A549 (cell line): Measurements from ENCODE around the gene PPP2R2C. TPM values are rescaled to one million over a fixed set of nuclear protein-coding genes. Genes with fewer than 3 reads are reported as not detected.

Experiments
- ATAC-seq, 2 experiments: fragments of 200-7000 bp in 1 of 2; fragments of >200 bp in 1 of 2; cut with Nextera tagmentation in 1 of 2; cut with Tn5 transposase in 1 of 2; 3 replicates each; pipeline versions ENCODE4 v1.8.0 to v1.9.1; 2018 to 2020; ENCODE audit warnings: mild to moderate bottlenecking in 1 of 2, moderate library complexity in 1 of 2
- CTCF ChIA-PET: fragments of 300-600 bp; sonication (Branson Sonifier 250); formaldehyde crosslinking; extraction: SDS; loops from one replicate; lab custom pipeline; 2021; ENCODE audit warnings: antibody characterized with exemption, inconsistent platforms; lab: Yijun Ruan, JAX
- POLR2A ChIA-PET: fragments of 350-600 bp; formaldehyde crosslinking; extraction: SDS; loops from one replicate; lab custom pipeline; 2021; ENCODE audit warnings: antibody characterized with exemption, inconsistent platforms; lab: Yijun Ruan, JAX
- DNase-seq, 2 experiments: peaks; one replicate each; pipeline versions ENCODE4 v3.0.0 to v3.0.0-alpha.2; 2011 to 2016; ENCODE audit warnings: low read depth in 1 of 2, low spot score in 1 of 2
- FAIRE-seq: peaks from 2 replicates; lab custom pipeline; 2011; peaks lifted over from hg19 to GRCh38; lab: Jason Lieb, UNC
- H3K27ac ChIP-seq, 2 experiments: fragments of >200 bp; sonication (Bioruptor Twin); formaldehyde crosslinking; 3 replicates each; pipeline ENCODE4 v1.5.1; 2016 to 2017
- H3K4me1 ChIP-seq: fragments of >200 bp; sonication (Bioruptor Twin); formaldehyde crosslinking; 3 replicates; pipeline ENCODE4 v1.6.1; 2016
- H3K4me2 ChIP-seq: fragments of >200 bp; sonication (Bioruptor Twin); formaldehyde crosslinking; 3 replicates; pipeline ENCODE4 v1.6.1; 2016
- H3K4me3 ChIP-seq: fragments of >200 bp; sonication (Bioruptor Twin); formaldehyde crosslinking; 3 replicates; pipeline ENCODE4 v1.5.1; 2016
- H3K9me3 ChIP-seq: fragments of >200 bp; sonication (Bioruptor Twin); formaldehyde crosslinking; 3 replicates; pipeline ENCODE4 v1.6.1; 2016
- BCL3 ChIP-seq: fragments of >200 bp; sonication (Bioruptor Twin); formaldehyde crosslinking; IDR thresholded peaks from 3 replicates; pipeline ENCODE4 v1.6.1; 2016
- CBX8 ChIP-seq: fragments of 200-600 bp; sonication (generic); IDR thresholded peaks from 2 replicates; pipeline ENCODE4 v1.6.1; 2016
- CEBPB ChIP-seq, 2 experiments: fragments of >200 bp in 1 of 2; sonication (Bioruptor Twin) in 1 of 2; formaldehyde crosslinking in 1 of 2; IDR thresholded peaks; 2 replicates each; pipeline ENCODE4 v1.6.1; 2012 to 2016
- CHD2 ChIP-seq: fragments of 150-350 bp; IDR thresholded peaks from 2 replicates; pipeline ENCODE4 v1.6.1; 2014; ENCODE audit warnings: low read length; ENCODE audit not compliant: partially characterized antibody
- EHF ChIP-seq: fragments of 250-450 bp; sonication (Bioruptor Pico); IDR thresholded peaks from 2 replicates; pipeline ENCODE4 v1.5.0; 2020; ENCODE audit warnings: mild to moderate bottlenecking
- EHMT2 ChIP-seq: fragments of 200-600 bp; sonication (generic); IDR thresholded peaks from 2 replicates; pipeline ENCODE4 v1.6.1; 2016; ENCODE audit warnings: antibody characterized with exemption, low read depth, mild to moderate bottlenecking, moderate library complexity
- ESRRA ChIP-seq: fragments of 150-350 bp; IDR thresholded peaks from 2 replicates; pipeline ENCODE4 v1.6.1; 2014; ENCODE audit warnings: mild to moderate bottlenecking, low read length, borderline replicate concordance
- FOSB ChIP-seq: fragments of 250-450 bp; sonication (Bioruptor Pico); IDR thresholded peaks from 2 replicates; pipeline ENCODE4 v1.5.0; 2020; ENCODE audit warnings: mild to moderate bottlenecking, moderate library complexity
- GATA3 ChIP-seq: IDR thresholded peaks from 2 replicates; pipeline ENCODE4 v1.6.1; 2012; ENCODE audit warnings: borderline replicate concordance
- HDAC2 ChIP-seq: fragments of 200-600 bp; sonication (generic); IDR thresholded peaks from 2 replicates; pipeline ENCODE4 v1.6.1; 2016
- JUN ChIP-seq, 2 experiments: fragments of >200 bp; sonication (Bioruptor Twin); formaldehyde crosslinking; IDR thresholded peaks; 2 replicates in 1 of 2; 3 replicates in 1 of 2; pipeline ENCODE4 v1.6.1; 2016 to 2017
- MAFK ChIP-seq: fragments of 450-650 bp; IDR thresholded peaks from 2 replicates; pipeline ENCODE4 v1.6.1; 2014; ENCODE audit not compliant: partially characterized antibody
- MAZ ChIP-seq: fragments of 150-350 bp; IDR thresholded peaks from 2 replicates; pipeline ENCODE4 v1.6.1; 2014; ENCODE audit warnings: antibody characterized with exemption, low read depth, low read length, borderline replicate concordance
- MYC ChIP-seq: IDR thresholded peaks from 2 replicates; pipeline ENCODE4 v1.6.1; 2012; ENCODE audit warnings: mild to moderate bottlenecking, inconsistent platforms, low read length, improper control_type of control experiment, borderline replicate concordance
- NFE2L2 ChIP-seq: fragments of 150-350 bp; conservative IDR thresholded peaks from 2 replicates; pipeline ENCODE4 v1.6.1; 2014; ENCODE audit warnings: low read length
- NPAS2 ChIP-seq: fragments of 250-450 bp; sonication (Bioruptor Pico); IDR thresholded peaks from 2 replicates; pipeline ENCODE4 v1.8.0; 2022; ENCODE audit warnings: mild to moderate bottlenecking, moderate library complexity, borderline replicate concordance
- NR3C1 ChIP-seq: fragments of >200 bp; sonication (Bioruptor Twin); formaldehyde crosslinking; IDR thresholded peaks from 3 replicates; pipeline ENCODE4 v1.6.1; 2017
- RARB ChIP-seq: fragments of 250-450 bp; sonication (Bioruptor Pico); IDR thresholded peaks from 2 replicates; pipeline ENCODE4 v1.8.0; 2021; ENCODE audit warnings: mild to moderate bottlenecking, moderate library complexity
- RFX5 ChIP-seq: fragments of 450-650 bp; IDR thresholded peaks from 2 replicates; pipeline ENCODE4 v1.7.1; 2014; ENCODE audit warnings: antibody characterized with exemption, mild to moderate bottlenecking, moderate library complexity
- RNF2 ChIP-seq: fragments of 200-600 bp; sonication (generic); IDR thresholded peaks from 2 replicates; pipeline ENCODE4 v1.6.1; 2016; ENCODE audit warnings: low read depth, mild to moderate bottlenecking, antibody characterized with exemption, moderate library complexity, borderline replicate concordance
- SREBF2 ChIP-seq: fragments of 450-650 bp; IDR thresholded peaks from 2 replicates; pipeline ENCODE4 v1.6.1; 2014; ENCODE audit warnings: mild to moderate bottlenecking, moderate library complexity
- TP53 ChIP-seq: fragments of 250-450 bp; sonication (Bioruptor Pico); IDR thresholded peaks from 2 replicates; pipeline ENCODE4 v1.5.0; 2021; ENCODE audit warnings: mild to moderate bottlenecking, moderate library complexity
- ZFP36 ChIP-seq: fragments of 450-650 bp; IDR thresholded peaks from 2 replicates; pipeline ENCODE4 v1.6.1; 2014; ENCODE audit warnings: borderline replicate concordance; ENCODE audit not compliant: partially characterized antibody
- WGBS: methylation state at CpG from one replicate; pipeline ENCODE4 v1.1.6; 2017; ENCODE audit errors: missing lambda C conversion rate; 5-methylcytosine and 5-hydroxymethylcytosine counted together
- polyA plus RNA-seq, 4 experiments: library from polyadenylated mRNA; depleted of rRNA in 3 of 4; stranded (reverse); fragments of >200 nt; fragmentation: RNase III in 1 of 4; extraction: RNeasy Plus Mini Kit Qiagen cat#74134 plus additional on column Dnase treatment in 1 of 4; gene quantifications; 2 replicates in 3 of 4; 3 replicates in 1 of 4; pipeline ENCODE4 v1.2.3, GENCODE V29; 2011 to 2017
- TF ChIP-seq, protein P1 (sequence below): fragments of 250-450 bp; sonication (Bioruptor Pico); IDR thresholded peaks from 2 replicates; pipeline ENCODE4 v1.5.0; 2020; ENCODE audit warnings: low read depth, mild to moderate bottlenecking, moderate library complexity
- TF ChIP-seq, protein P2 (sequence below): fragments of 450-650 bp; IDR thresholded peaks from 2 replicates; pipeline ENCODE4 v1.6.1; 2014; ENCODE audit warnings: antibody characterized with exemption

The PPP2R2C gene
- polyA plus RNA-seq, 2 of the 4 experiments (the other 2 are of a cell fraction), result 23.9 to 29.4 TPM

- Histone ChIP-seq H3K4me1 (no peaks in the 10 kb centered on the region), H3K4me2 (no peak overlapping the region), H3K27ac (no peak overlapping the region), H3K4me3 (no peak overlapping the region), H3K9me3 (no peaks in the 10 kb centered on the region)
- no peak for DNase-seq
- 92% methylated on average over 7 of the region's 8 CpGs for WGBS
- ATAC-seq, result no peak
- ChIA-PET CTCF (no interaction called here), POLR2A (no interaction called here)
- no peak for FAIRE-seq
- TF ChIP-seq RARB (CRISPR knock-in tag), result no peak
- TF ChIP-seq CEBPB (IDR thresholded peaks at IDR 0.05), result peak in 1 of 2 experiments; percentile 23; a peak in 1 of 4 replicates
Observed at GRCh38 chr4:6442555-6442954, 29.9 kb downstream of the PPP2R2C start.

DNA sequence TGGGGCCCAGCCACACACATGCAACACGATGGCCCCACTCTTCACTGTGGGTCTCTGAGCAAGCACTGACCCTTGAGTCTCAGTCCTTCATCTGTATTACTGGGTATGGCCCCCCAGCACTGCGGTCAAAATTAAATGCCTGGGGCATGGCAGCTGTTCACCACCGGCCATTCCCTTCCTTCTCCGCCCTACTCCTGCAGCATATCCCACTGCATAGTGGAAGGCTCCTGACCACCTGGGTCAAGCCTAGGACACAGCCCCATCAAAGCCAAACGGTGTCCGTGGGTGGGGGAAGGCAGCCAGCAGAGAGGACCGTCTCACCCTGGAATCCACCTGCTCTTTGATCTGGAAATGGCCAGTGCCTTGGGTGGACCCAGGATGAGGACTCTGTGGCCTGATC, 30.7 kb downstream of the PPP2R2C start:
- Histone ChIP-seq H3K4me3 (no peak overlapping the region), H3K27ac (no peak overlapping the region), H3K9me3 (no peaks in the 10 kb centered on the region), H3K4me2 (no peak overlapping the region), H3K4me1 (no peaks in the 10 kb centered on the region)
- DNase-seq (no peak), ATAC-seq (no peak), FAIRE-seq (no peak)
- TF ChIP-seq RARB (CRISPR knock-in tag) (no peak), BCL3 (no peak), NFE2L2 (no peak), HDAC2 (no peak), GATA3 (no peak), NR3C1 (no peak), EHMT2 (no peak), CBX8 (no peak)
- TF ChIP-seq, protein P1, sequence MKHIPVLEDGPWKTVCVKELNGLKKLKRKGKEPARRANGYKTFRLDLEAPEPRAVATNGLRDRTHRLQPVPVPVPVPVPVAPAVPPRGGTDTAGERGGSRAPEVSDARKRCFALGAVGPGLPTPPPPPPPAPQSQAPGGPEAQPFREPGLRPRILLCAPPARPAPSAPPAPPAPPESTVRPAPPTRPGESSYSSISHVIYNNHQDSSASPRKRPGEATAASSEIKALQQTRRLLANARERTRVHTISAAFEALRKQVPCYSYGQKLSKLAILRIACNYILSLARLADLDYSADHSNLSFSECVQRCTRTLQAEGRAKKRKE (CRISPR knock-in tag), result no peak
- ChIA-PET CTCF (no interaction called here), POLR2A (no interaction called here)
- 94% methylated on average over 5 of the region's 7 CpGs for WGBS

GRCh38 chr4:6441202-6441582, 31.2 kb downstream of the PPP2R2C start:
- DNase-seq, result no peak
- POLR2A ChIA-PET, result no interaction called here
- no peak for ATAC-seq
- no peak overlapping the region for H3K27ac ChIP-seq
- no peak for FAIRE-seq
- CTCF ChIA-PET, result no interaction called here
- H3K9me3 ChIP-seq, result no peaks in the 10 kb centered on the region
- H3K4me1 ChIP-seq, result no peaks in the 10 kb centered on the region
- TF ChIP-seq RNF2 (no peak), NPAS2 (CRISPR knock-in tag) (no peak), SREBF2 (no peak), EHMT2 (no peak), MAZ (no peak), JUN (IDR thresholded peaks at IDR 0.05) (no peak), CHD2 (no peak)
- TF ChIP-seq, protein P2, sequence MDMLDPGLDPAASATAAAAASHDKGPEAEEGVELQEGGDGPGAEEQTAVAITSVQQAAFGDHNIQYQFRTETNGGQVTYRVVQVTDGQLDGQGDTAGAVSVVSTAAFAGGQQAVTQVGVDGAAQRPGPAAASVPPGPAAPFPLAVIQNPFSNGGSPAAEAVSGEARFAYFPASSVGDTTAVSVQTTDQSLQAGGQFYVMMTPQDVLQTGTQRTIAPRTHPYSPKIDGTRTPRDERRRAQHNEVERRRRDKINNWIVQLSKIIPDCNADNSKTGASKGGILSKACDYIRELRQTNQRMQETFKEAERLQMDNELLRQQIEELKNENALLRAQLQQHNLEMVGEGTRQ, result no peak
- no peak overlapping the region for H3K4me2 ChIP-seq
- 95% methylated on average over 6 of the region's 6 CpGs for WGBS
- no peak overlapping the region for H3K4me3 ChIP-seq

DNA sequence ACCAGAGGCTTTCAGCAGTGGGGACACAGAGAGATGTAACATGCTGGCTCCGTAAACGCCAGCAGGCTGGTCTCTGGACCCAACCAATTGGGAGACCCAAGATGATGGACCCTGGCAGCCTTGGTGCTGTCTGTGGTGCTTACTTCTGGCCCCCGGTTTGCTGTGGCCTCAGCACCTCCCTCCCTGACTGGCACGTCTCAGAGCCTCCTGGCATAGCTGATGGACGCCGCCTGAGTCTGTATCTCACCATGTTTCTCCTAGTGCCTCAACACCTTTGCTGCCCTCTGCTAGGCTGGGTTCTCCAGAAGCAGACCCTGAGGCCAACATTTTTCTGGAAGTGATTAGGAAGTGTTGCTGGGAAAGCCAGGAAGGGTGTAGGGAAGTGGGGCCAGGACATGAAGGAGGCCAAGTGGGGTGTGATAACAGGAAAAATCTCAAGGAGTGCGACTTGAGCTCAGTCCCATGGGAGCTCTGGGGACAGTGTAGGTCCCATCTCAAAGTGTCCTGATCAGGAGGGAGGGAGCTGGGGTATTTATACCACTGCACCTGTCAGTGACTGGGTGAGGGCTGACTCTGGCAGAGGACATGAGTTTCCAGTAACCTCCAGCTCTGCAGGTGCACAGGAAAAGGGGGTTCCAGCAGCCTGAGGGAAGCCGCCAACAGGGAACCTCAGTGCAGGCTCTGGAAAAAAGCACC, 31.8 kb downstream of the PPP2R2C start:
- WGBS, result 94% methylated on average over 5 of the region's 8 CpGs
- DNase-seq, result no peak
- POLR2A ChIA-PET, result no interaction called here
- ATAC-seq, result no peak
- Histone ChIP-seq H3K4me2 (no peak overlapping the region), H3K4me1 (no peaks in the 10 kb centered on the region), H3K9me3 (peaks cover 4% of the 10 kb centered on the region; the same call in 1 of the 3 replicates), H3K27ac (no peak overlapping the region), H3K4me3 (no peak overlapping the region)
- no peak for FAIRE-seq
- CTCF ChIA-PET, result no interaction called here
- TF ChIP-seq, protein P2, result no peak
- TF ChIP-seq ZFP36, result no peak
- TF ChIP-seq TP53, result no peak
- TF ChIP-seq FOSB, result no peak
- TF ChIP-seq EHF (CRISPR knock-in tag), result no peak
- TF ChIP-seq MAFK, result no peak
- TF ChIP-seq MAZ, result no peak
- no peak for TF ChIP-seq ESRRA
- TF ChIP-seq RFX5, result no peak
- TF ChIP-seq BCL3, result no peak
- TF ChIP-seq NFE2L2, result no peak
- TF ChIP-seq MYC, result no peak
- TF ChIP-seq CHD2, result no peak
